PC-3 (cell line): ENCODE results near the gene PLD1.

ENCODE experiments used
- EZH2 ChIP-seq: fragments of 300-600 bp; sonication (generic); IDR thresholded peaks from one replicate; pipeline ENCODE4 v1.6.1; 2017; ENCODE audit warnings: antibody characterized with exemption, mild to moderate bottlenecking, low read length; ENCODE audit not compliant: unreplicated experiment
- TF ChIP-seq, protein P1 (sequence below): fragments of 300-600 bp; sonication (generic); conservative IDR thresholded peaks from 2 replicates; pipeline ENCODE4 v1.5.1; 2017; ENCODE audit warnings: antibody characterized with exemption, low read depth, mild to moderate bottlenecking, low read length

DNA sequence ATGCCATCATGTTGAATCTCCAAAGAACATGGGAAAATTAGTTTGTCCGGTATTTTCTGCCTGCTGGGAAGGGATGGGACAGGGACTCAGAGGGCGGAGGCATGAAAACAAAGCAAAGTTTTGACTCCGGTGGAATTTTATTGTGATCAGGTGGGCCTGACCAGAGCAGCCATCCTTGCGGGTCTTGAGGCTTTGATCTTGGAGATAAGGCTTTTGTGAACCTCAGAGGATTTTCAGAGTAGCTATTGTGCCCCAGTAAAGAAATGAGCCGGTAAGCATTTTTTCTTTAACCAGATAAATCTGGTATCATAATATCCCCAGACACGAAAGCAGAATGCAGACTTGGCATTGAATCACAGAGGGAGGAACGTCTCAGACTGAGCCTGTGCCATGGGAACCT is 250.7 kb downstream of the PLD1 start:
- TF ChIP-seq, protein P1, sequence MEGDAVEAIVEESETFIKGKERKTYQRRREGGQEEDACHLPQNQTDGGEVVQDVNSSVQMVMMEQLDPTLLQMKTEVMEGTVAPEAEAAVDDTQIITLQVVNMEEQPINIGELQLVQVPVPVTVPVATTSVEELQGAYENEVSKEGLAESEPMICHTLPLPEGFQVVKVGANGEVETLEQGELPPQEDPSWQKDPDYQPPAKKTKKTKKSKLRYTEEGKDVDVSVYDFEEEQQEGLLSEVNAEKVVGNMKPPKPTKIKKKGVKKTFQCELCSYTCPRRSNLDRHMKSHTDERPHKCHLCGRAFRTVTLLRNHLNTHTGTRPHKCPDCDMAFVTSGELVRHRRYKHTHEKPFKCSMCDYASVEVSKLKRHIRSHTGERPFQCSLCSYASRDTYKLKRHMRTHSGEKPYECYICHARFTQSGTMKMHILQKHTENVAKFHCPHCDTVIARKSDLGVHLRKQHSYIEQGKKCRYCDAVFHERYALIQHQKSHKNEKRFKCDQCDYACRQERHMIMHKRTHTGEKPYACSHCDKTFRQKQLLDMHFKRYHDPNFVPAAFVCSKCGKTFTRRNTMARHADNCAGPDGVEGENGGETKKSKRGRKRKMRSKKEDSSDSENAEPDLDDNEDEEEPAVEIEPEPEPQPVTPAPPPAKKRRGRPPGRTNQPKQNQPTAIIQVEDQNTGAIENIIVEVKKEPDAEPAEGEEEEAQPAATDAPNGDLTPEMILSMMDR, result no peak
- TF ChIP-seq EZH2, result no peak
